ENCODE measurements around the gene RAB3D.
"Not testable (repeated sequence)": the region's sequence is repeated elsewhere in the genome, so short reads cannot be mapped to it uniquely, and the experiment has no call there.

Gene RAB3D

DNA sequence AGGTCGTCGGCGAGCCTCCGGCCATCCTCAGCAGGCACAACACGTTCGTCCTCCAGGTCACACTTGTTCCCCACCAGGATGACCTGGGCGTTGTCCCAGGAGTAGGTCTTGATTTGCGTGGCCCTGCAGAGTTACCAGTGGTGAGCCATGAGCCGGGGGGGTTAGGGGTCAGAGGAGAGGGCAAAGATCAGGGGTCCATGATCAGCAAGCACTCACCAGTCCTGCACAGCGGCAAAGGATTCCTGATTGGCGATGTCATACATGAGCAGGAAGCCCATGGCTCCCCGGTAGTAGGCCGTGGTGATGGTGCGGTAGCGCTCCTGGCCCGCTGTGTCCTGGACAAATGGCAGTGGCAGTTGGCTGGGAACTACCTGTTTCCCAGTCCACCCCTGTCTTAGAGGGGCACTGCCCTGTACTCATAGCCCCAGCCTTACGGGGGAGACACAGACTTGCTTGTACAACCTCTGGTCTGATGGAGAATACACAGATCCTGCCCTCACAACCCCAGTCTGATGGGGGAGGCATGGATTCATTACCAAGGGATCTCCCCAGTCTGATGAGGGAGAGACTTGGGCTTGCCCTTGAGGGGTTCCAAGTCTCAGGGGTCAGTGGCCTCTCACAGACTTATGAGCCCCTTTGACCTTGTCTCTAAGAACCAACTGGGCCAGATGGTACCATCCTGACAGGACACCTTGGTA, 3.9 kb downstream of the RAB3D start:
- Histone ChIP-seq H2AFZ (ENCODE audit: low read depth) (no peak overlapping the region), H3K36me3 (ENCODE audit: insufficient read depth) (no peaks in the 10 kb centered on the region), H3K4me1 (ENCODE audit: low read depth, poor library complexity, severe bottlenecking) (peaks cover 9% of the 10 kb centered on the region), H3K4me3 (IDR thresholded peaks at IDR 0.05; ENCODE audit: insufficient read depth, low read depth, low read length) (no peak overlapping the region), H3K27me3 (ENCODE audit: insufficient read depth, low read depth) (no peaks in the 10 kb centered on the region), H4K20me1 (ENCODE audit: insufficient read depth) (no peaks in the 10 kb centered on the region), H3K9ac (no peak overlapping the region), H3K4me2 (no peak overlapping the region), H3K27ac (no peak overlapping the region), H3K79me2 (ENCODE audit: insufficient read depth, low read depth) (no peaks in the 10 kb centered on the region)
- TF ChIP-seq, protein P1, sequence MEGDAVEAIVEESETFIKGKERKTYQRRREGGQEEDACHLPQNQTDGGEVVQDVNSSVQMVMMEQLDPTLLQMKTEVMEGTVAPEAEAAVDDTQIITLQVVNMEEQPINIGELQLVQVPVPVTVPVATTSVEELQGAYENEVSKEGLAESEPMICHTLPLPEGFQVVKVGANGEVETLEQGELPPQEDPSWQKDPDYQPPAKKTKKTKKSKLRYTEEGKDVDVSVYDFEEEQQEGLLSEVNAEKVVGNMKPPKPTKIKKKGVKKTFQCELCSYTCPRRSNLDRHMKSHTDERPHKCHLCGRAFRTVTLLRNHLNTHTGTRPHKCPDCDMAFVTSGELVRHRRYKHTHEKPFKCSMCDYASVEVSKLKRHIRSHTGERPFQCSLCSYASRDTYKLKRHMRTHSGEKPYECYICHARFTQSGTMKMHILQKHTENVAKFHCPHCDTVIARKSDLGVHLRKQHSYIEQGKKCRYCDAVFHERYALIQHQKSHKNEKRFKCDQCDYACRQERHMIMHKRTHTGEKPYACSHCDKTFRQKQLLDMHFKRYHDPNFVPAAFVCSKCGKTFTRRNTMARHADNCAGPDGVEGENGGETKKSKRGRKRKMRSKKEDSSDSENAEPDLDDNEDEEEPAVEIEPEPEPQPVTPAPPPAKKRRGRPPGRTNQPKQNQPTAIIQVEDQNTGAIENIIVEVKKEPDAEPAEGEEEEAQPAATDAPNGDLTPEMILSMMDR (conservative IDR thresholded peaks at IDR 0.05; ENCODE audit: low read depth, low read length) = no peak

DNA sequence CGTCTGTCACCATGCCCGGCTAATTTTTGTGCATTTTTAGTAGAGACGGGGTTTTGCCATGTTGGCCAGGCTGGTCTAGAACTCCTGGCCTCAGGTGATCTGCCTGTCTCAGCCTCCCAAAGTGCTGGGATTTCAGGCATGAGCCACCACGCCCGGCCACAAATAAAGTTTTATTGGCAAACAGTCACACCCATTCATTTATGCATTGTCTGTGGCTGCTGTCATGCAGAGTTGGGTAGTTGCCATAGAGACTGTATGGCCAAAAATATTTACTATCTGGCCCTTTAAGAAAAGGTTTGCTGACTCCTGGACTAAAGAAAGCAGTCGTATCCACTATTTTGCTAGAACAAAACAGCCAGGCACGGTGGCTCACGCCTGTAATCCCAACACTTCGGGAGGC, 5.6 kb downstream of the RAB3D start:
- not testable (repeated sequence) for H3K27ac ChIP-seq; H3K9ac ChIP-seq; H3K27me3 ChIP-seq (ENCODE audit: insufficient read depth, low read depth); H3K4me1 ChIP-seq (ENCODE audit: low read depth, poor library complexity, severe bottlenecking); H2AFZ ChIP-seq (ENCODE audit: low read depth); H3K4me2 ChIP-seq; H4K20me1 ChIP-seq (ENCODE audit: insufficient read depth); H3K36me3 ChIP-seq (ENCODE audit: insufficient read depth); H3K79me2 ChIP-seq (ENCODE audit: insufficient read depth, low read depth); H3K4me3 ChIP-seq (IDR thresholded peaks at IDR 0.05; ENCODE audit: insufficient read depth, low read depth, low read length)

DNA sequence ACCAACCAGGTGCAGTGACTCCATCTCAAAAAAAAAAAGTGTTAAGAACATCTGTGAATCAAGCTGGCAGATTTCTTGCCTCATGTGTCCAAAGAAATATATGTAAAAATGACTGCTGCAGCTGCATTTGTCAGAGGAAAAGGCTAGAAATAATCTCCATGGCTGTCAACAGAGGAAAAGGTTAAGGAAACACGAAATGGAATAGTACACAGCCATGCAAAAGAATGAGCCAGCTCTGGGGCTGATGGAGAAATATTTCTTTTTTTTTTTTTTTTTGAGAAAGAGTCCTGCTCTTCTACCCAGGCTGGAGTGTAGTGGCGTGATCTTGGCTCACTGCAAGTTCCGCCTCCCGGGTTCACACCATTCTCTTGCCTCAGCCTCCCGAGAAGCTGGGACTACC, 6.6 kb downstream of the RAB3D start:
- Histone ChIP-seq H3K27ac (no peak overlapping the region), H2AFZ (ENCODE audit: low read depth) (no peak overlapping the region), H3K9ac (no peak overlapping the region), H3K4me3 (IDR thresholded peaks at IDR 0.05; ENCODE audit: insufficient read depth, low read depth, low read length) (no peak overlapping the region), H3K36me3 (ENCODE audit: insufficient read depth) (no peaks in the 10 kb centered on the region), H3K4me1 (ENCODE audit: low read depth, poor library complexity, severe bottlenecking) (no peaks in the 10 kb centered on the region), H3K79me2 (ENCODE audit: insufficient read depth, low read depth) (no peaks in the 10 kb centered on the region), H3K27me3 (ENCODE audit: insufficient read depth, low read depth) (no peaks in the 10 kb centered on the region), H4K20me1 (ENCODE audit: insufficient read depth) (no peaks in the 10 kb centered on the region), H3K4me2 (no peak overlapping the region)
- TF ChIP-seq, protein P1 (conservative IDR thresholded peaks at IDR 0.05; ENCODE audit: low read depth, low read length) = no peak

DNA sequence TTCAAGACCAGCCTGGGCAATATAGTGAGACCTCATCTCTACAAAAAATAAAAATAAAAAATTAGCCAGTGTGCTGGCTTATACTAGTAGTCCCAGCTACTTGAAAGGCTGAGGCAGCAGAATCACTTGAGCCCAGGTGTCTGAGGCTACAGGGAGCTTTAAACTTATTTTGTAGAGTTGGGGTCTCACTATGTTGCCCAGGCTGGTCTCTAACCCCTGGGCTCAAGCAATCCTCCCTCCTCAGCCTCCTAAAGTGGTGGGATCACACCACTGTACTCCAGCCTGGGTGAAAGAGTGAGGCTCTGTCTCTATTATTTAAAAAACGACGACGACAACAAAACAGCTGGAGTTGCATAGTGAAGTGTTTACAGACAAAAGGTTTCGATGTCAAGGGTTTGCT, 8.0 kb downstream of the RAB3D start:
- Histone ChIP-seq H3K36me3 (ENCODE audit: insufficient read depth) (no peaks in the 10 kb centered on the region), H3K4me2 (no peak overlapping the region), H3K27ac (no peak overlapping the region), H4K20me1 (ENCODE audit: insufficient read depth) (no peaks in the 10 kb centered on the region), H3K79me2 (ENCODE audit: insufficient read depth, low read depth) (no peaks in the 10 kb centered on the region), H3K27me3 (ENCODE audit: insufficient read depth, low read depth) (no peaks in the 10 kb centered on the region), H3K4me3 (IDR thresholded peaks at IDR 0.05; ENCODE audit: insufficient read depth, low read depth, low read length) (no peak overlapping the region), H3K9ac (no peak overlapping the region), H2AFZ (ENCODE audit: low read depth) (no peak overlapping the region), H3K4me1 (ENCODE audit: low read depth, poor library complexity, severe bottlenecking) (no peaks in the 10 kb centered on the region)
- TF ChIP-seq, protein P1 (conservative IDR thresholded peaks at IDR 0.05; ENCODE audit: low read depth, low read length) = no peak

DNA sequence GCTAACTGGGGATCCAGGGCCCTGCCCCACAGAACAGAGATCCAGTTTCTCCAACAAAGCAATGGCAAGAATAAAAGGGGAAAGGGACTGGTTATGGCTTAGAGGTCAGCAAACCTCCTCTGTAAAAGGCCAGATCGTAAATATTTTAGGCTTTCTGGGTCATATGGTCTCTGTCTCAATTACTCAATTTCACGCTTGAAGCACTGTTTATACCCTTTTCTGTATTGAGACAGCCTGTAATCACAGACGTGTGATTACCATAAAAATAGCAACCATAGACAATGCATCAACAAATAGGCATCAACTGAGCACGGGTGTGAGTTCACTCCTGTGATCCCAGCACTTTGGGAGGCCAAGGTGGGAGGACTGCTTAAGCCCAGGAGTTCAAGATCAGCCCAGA, 9.3 kb downstream of the RAB3D start:
- H3K27me3 ChIP-seq (ENCODE audit: insufficient read depth, low read depth) = no peaks in the 10 kb centered on the region
- no peak overlapping the region for H3K27ac ChIP-seq
- no peak overlapping the region for H3K4me2 ChIP-seq
- no peaks in the 10 kb centered on the region for H3K36me3 ChIP-seq (ENCODE audit: insufficient read depth)
- no peak overlapping the region for H2AFZ ChIP-seq (ENCODE audit: low read depth)
- no peaks in the 10 kb centered on the region for H4K20me1 ChIP-seq (ENCODE audit: insufficient read depth)
- no peak overlapping the region for H3K9ac ChIP-seq
- no peaks in the 10 kb centered on the region for H3K4me1 ChIP-seq (ENCODE audit: low read depth, poor library complexity, severe bottlenecking)
- TF ChIP-seq, protein P1 (conservative IDR thresholded peaks at IDR 0.05; ENCODE audit: low read depth, low read length) = no peak
- H3K79me2 ChIP-seq (ENCODE audit: insufficient read depth, low read depth) = no peaks in the 10 kb centered on the region
- no peak overlapping the region for H3K4me3 ChIP-seq (IDR thresholded peaks at IDR 0.05; ENCODE audit: insufficient read depth, low read depth, low read length)

Data from KMS-11 (cell line).